H1 (cell line): ENCODE results near the gene FOXR2. TPM values are rescaled to one million over a fixed set of nuclear protein-coding genes. Genes with fewer than 3 reads are reported as not detected.

Experiments
- CTCF ChIA-PET: fragments of 300-600 bp; sonication (Branson Sonifier 250); formaldehyde crosslinking; loops from one replicate; lab custom pipeline; 2021; ENCODE audit not compliant: partially characterized antibody; lab: Charles Lee
- POLR2A ChIA-PET: fragments of 300-600 bp; sonication (Branson Sonifier 250); formaldehyde crosslinking; loops from one replicate; lab custom pipeline; 2021; ENCODE audit warnings: inconsistent platforms; ENCODE audit not compliant: partially characterized antibody; lab: Charles Lee
- DNase-seq, 2 experiments: peaks; one replicate each; pipeline versions ENCODE4 v3.0.0 to v3.0.0-alpha.2; 2010 to 2022; ENCODE audit warnings: low spot score in 2 of 2, low read depth in 1 of 2, mixed read lengths in 1 of 2
- FAIRE-seq: peaks from 2 replicates; lab custom pipeline; 2011; peaks lifted over from hg19 to GRCh38; lab: Jason Lieb, UNC
- H2AFZ ChIP-seq: 2 replicates; pipeline ENCODE4 v1.8.1; 2012; ENCODE audit warnings: low read length, inconsistent platforms
- H2AK5ac ChIP-seq: 2 replicates; pipeline ENCODE4 v1.6.1; 2013; ENCODE audit warnings: low read depth, low read length
- H2BK120ac ChIP-seq: replicated peaks from 2 replicates; pipeline ENCODE3; 2013; ENCODE audit warnings: low read depth, low read length, inconsistent platforms
- H2BK12ac ChIP-seq: 2 replicates; pipeline ENCODE4 v1.6.1; 2013; ENCODE audit warnings: low read depth, low read length
- H2BK15ac ChIP-seq: 2 replicates; pipeline ENCODE4 v1.6.1; 2013; ENCODE audit warnings: low read length
- H2BK20ac ChIP-seq: 2 replicates; pipeline ENCODE4 v1.6.1; 2013; ENCODE audit warnings: low read length
- H2BK5ac ChIP-seq: 2 replicates; pipeline ENCODE4 v1.6.1; 2013; ENCODE audit warnings: low read depth, low read length
- H3K14ac ChIP-seq: 2 replicates; pipeline ENCODE4 v1.6.1; 2013; ENCODE audit warnings: inconsistent platforms; ENCODE audit not compliant: insufficient read length
- H3K18ac ChIP-seq: 2 replicates; pipeline ENCODE4 v1.6.1; 2013; ENCODE audit warnings: low read length; ENCODE audit errors: extremely low read depth
- H3K23ac ChIP-seq: 2 replicates; pipeline ENCODE4 v1.6.1; 2013; ENCODE audit warnings: inconsistent platforms; ENCODE audit not compliant: insufficient read length
- H3K23me2 ChIP-seq: 2 replicates; pipeline ENCODE4 v1.6.1; 2013; ENCODE audit warnings: low read depth, low read length
- H3K27ac ChIP-seq: 2 replicates; pipeline ENCODE4 v1.6.1; 2011; ENCODE audit warnings: low read depth, low read length, inconsistent platforms
- H3K27me3 ChIP-seq, 4 experiments: replicated peaks in 1 of 4; 1 replicate in 1 of 4; 2 replicates in 3 of 4; pipeline versions ENCODE4 v1.6.1 to v1.8.1; 2011 to 2013; ENCODE audit warnings: low read length in 3 of 4, mild to moderate bottlenecking in 3 of 4, inconsistent platforms in 2 of 4, mixed read lengths in 2 of 4, moderate library complexity in 1 of 4; ENCODE audit not compliant: control insufficient read depth in 3 of 4, insufficient read depth in 3 of 4; ENCODE audit errors: extremely low read depth in 1 of 4
- H3K36me3 ChIP-seq, 4 experiments: 2 replicates each; pipeline versions ENCODE4 v1.6.1 to v1.8.1; 2011 to 2013; ENCODE audit warnings: mild to moderate bottlenecking in 4 of 4, low read length in 3 of 4, moderate library complexity in 2 of 4, control low read depth in 1 of 4, inconsistent platforms in 1 of 4; ENCODE audit not compliant: insufficient read depth in 4 of 4, control insufficient read depth in 2 of 4
- H3K4ac ChIP-seq: replicated peaks from 2 replicates; pipeline ENCODE3; 2013; ENCODE audit warnings: low read length, low read depth, mixed read lengths, inconsistent platforms; ENCODE audit not compliant: insufficient read length
- H3K4me1 ChIP-seq, 4 experiments: replicated peaks in 1 of 4; 1 replicate in 1 of 4; 2 replicates in 3 of 4; pipeline versions ENCODE4 v1.6.1 to v1.8.1; 2011 to 2013; ENCODE audit warnings: low read length in 3 of 4, inconsistent platforms in 2 of 4, mixed read lengths in 1 of 4; ENCODE audit not compliant: insufficient read depth in 4 of 4, control insufficient read depth in 3 of 4
- H3K4me2 ChIP-seq, 2 experiments: 2 replicates each; pipeline versions ENCODE4 v1.6.1 to v1.8.1; 2011 to 2013; ENCODE audit warnings: low read depth in 2 of 2, low read length in 2 of 2, control low read depth in 1 of 2, inconsistent platforms in 1 of 2, mild to moderate bottlenecking in 1 of 2; ENCODE audit not compliant: insufficient read depth in 1 of 2
- H3K4me3 ChIP-seq, 4 experiments: fragments of 200-600, 300-600 bp in 1 of 4; sonication (generic), shearing (Covaris generic), sonication (Bioruptor Twin) in 1 of 4; 2 replicates each; pipeline versions ENCODE4 v1.5.1 to v1.8.1; 2011 to 2016; ENCODE audit warnings: low read length in 4 of 4, low read depth in 3 of 4, control low read depth in 2 of 4, inconsistent platforms in 2 of 4, mild to moderate bottlenecking in 2 of 4, mixed read lengths in 1 of 4, moderate library complexity in 1 of 4; ENCODE audit not compliant: insufficient read depth in 2 of 4; ENCODE audit errors: extremely low read depth in 1 of 4
- H3K56ac ChIP-seq: replicated peaks from 2 replicates; pipeline ENCODE3; 2013; ENCODE audit warnings: low read depth, mild to moderate bottlenecking, mixed read lengths, low read length, inconsistent platforms; ENCODE audit not compliant: insufficient read length
- H3K79me1 ChIP-seq: 2 replicates; pipeline ENCODE4 v1.6.1; 2013; ENCODE audit warnings: low read depth, low read length, control low read depth
- H3K79me2 ChIP-seq, 2 experiments: 2 replicates each; pipeline versions ENCODE4 v1.6.1 to v1.8.1; 2012 to 2013; ENCODE audit warnings: low read length in 2 of 2, mild to moderate bottlenecking in 2 of 2, inconsistent platforms in 1 of 2; ENCODE audit not compliant: insufficient read depth in 2 of 2, control insufficient read depth in 1 of 2
- H3K9ac ChIP-seq, 4 experiments: replicated peaks in 1 of 4; 1 replicate in 1 of 4; 2 replicates in 3 of 4; pipeline versions ENCODE4 v1.6.1 to v1.8.1; 2011 to 2013; ENCODE audit warnings: low read depth in 3 of 4, low read length in 3 of 4, control low read depth in 2 of 4, mild to moderate bottlenecking in 2 of 4, moderate library complexity in 2 of 4, inconsistent platforms in 1 of 4; ENCODE audit errors: extremely low read depth in 1 of 4
- H3K9me3 ChIP-seq, 2 experiments: 2 replicates each; pipeline versions ENCODE4 v1.6.1 to v1.8.1; 2012 to 2013; ENCODE audit warnings: mild to moderate bottlenecking in 2 of 2, moderate library complexity in 2 of 2, control low read depth in 1 of 2, inconsistent platforms in 1 of 2, low read depth in 1 of 2, low read length in 1 of 2, mixed read lengths in 1 of 2; ENCODE audit not compliant: insufficient read depth in 2 of 2
- H4K20me1 ChIP-seq, 2 experiments: replicated peaks in 1 of 2; 2 replicates each; pipeline versions ENCODE3 to v1.8.1; 2011 to 2013; ENCODE audit warnings: inconsistent platforms in 2 of 2, low read length in 2 of 2, mild to moderate bottlenecking in 1 of 2; ENCODE audit not compliant: insufficient read depth in 2 of 2, control insufficient read depth in 1 of 2
- H4K5ac ChIP-seq: 2 replicates; pipeline ENCODE4 v1.6.1; 2013; ENCODE audit warnings: low read length, low read depth, mixed read lengths, inconsistent platforms; ENCODE audit not compliant: insufficient read length
- H4K8ac ChIP-seq: 2 replicates; pipeline ENCODE4 v1.8.0; 2013; ENCODE audit warnings: mild to moderate bottlenecking, moderate library complexity, low read length, inconsistent platforms; ENCODE audit not compliant: insufficient read depth; ENCODE audit errors: extremely low read depth
- H4K91ac ChIP-seq: replicated peaks from 2 replicates; pipeline ENCODE3; 2013; ENCODE audit warnings: low read length, mixed read lengths, inconsistent platforms; ENCODE audit not compliant: insufficient read length
- KDM5A ChIP-seq: fragments of 200-600 bp; IDR thresholded peaks from 2 replicates; pipeline ENCODE4 v1.7.1; 2012; ENCODE audit warnings: mild to moderate bottlenecking, low read length, inconsistent platforms, mixed read lengths
- RXRA ChIP-seq: IDR thresholded peaks from 2 replicates; pipeline ENCODE4 v1.6.1; 2011; ENCODE audit warnings: low read depth, mild to moderate bottlenecking, low read length, moderate library complexity; ENCODE audit not compliant: insufficient read depth
- SIRT6 ChIP-seq: IDR thresholded peaks from one replicate; pipeline ENCODE4 v1.7.1; 2012; ENCODE audit warnings: low read length, inconsistent platforms
- TAF1 ChIP-seq: IDR thresholded peaks from 2 replicates; pipeline ENCODE4 v1.6.1; 2011; ENCODE audit warnings: mild to moderate bottlenecking, low read depth, low read length
- WGBS, 2 experiments: shearing (Covaris generic) in 1 of 2; methylation state at CpG; one replicate each; pipeline versions ENCODE4 v1.1.6 to v1.1.7; 2013 to 2015; ENCODE audit warnings: low lambda C conversion rate in 2 of 2, mixed read lengths in 2 of 2, inconsistent platforms in 1 of 2, low coverage in 1 of 2, missing lambda C conversion rate in 1 of 2; ENCODE audit not compliant: insufficient replicate concordance in 2 of 2, insufficient coverage in 1 of 2, insufficient read length in 1 of 2; ENCODE audit errors: extremely low coverage in 1 of 2, missing lambda C conversion rate in 1 of 2; 5-methylcytosine and 5-hydroxymethylcytosine counted together
- polyA plus RNA-seq, 7 experiments: library from polyadenylated mRNA; depleted of rRNA in 3 of 7; stranded (reverse) in 5 of 7; unstranded in 2 of 7; fragments of >200 nt in 5 of 7; fragments of 200-250 nt in 2 of 7; gene quantifications; 1 replicate in 5 of 7; 2 replicates in 1 of 7; 4 replicates in 1 of 7; pipeline versions ENCODE4 v1.2.1 to v1.2.3, GENCODE V29; 2011 to 2013; ENCODE audit warnings: missing spikeins in 2 of 7, mixed read lengths in 2 of 7
- total RNA-seq: library from RNA; stranded (reverse); fragmentation: NEBNext Ultra II Directional; extraction: Animal tissue kit (Norgen Biotek cat#: 25700); gene quantifications from 2 replicates; pipeline ENCODE4 v1.2.1, GENCODE V29; 2021

FOXR2 gene
- total and polyA plus RNA-seq, 2 of the 8 experiments (the other 6 are each of a cell fraction or from before 2014, with no cell fraction given): not detected

- H3K27ac ChIP-seq: no peak overlapping the region
- no peak overlapping the region for H3K23ac ChIP-seq
- H4K91ac ChIP-seq: no peak overlapping the region
- TF ChIP-seq KDM5A (no peak), TAF1 (no peak), RXRA (no peak), SIRT6 (no peak)
- no peak overlapping the region for H2BK5ac ChIP-seq
- H2BK120ac ChIP-seq: no peak overlapping the region
- H3K23me2 ChIP-seq: no peaks in the 10 kb centered on the region
- H4K20me1 ChIP-seq: no peaks in the 10 kb centered on the region
- H3K79me2 ChIP-seq: no peaks in the 10 kb centered on the region
- H2AFZ ChIP-seq: no peak overlapping the region
- DNase-seq (no peak), FAIRE-seq (no peak)
- H4K8ac ChIP-seq: no peak overlapping the region
- no peak overlapping the region for H3K56ac ChIP-seq
- no peaks in the 10 kb centered on the region for H3K4me1 ChIP-seq
- no peak overlapping the region for H2BK20ac ChIP-seq
- no peaks in the 10 kb centered on the region for H3K27me3 ChIP-seq
- no peaks in the 10 kb centered on the region for H3K36me3 ChIP-seq
- H4K5ac ChIP-seq: no peak overlapping the region
- no peak overlapping the region for H3K14ac ChIP-seq
- H3K79me1 ChIP-seq: no peaks in the 10 kb centered on the region
- no peak overlapping the region for H3K4me3 ChIP-seq
- no peak overlapping the region for H3K4ac ChIP-seq
- no peak overlapping the region for H2BK12ac ChIP-seq
- peaks cover 0 to 22% of the 10 kb centered on the region in 2 experiments; a peak in 3 of 4 replicates for H3K9me3 ChIP-seq
- no peak overlapping the region for H3K18ac ChIP-seq
- 84% methylated on average over 13 of the region's 13 CpGs; no CpG with 5 or more reads in 1 of the 2 experiments for WGBS, 2 experiments
- no peak overlapping the region for H3K4me2 ChIP-seq
- no peak overlapping the region for H2BK15ac ChIP-seq
- CTCF ChIA-PET: no interaction called here
- no peak overlapping the region for H2AK5ac ChIP-seq
- POLR2A ChIA-PET: no interaction called here
- no peak overlapping the region for H3K9ac ChIP-seq
These were observed 29.4 kb upstream of the FOXR2 start for GRCh38 chrX:55593756-55594257.
